ENCODE measurements around the gene HLA-DQB2.

Gene HLA-DQB2

GRCh38 chr6:32742374-32742773 is 21.0 kb downstream of the HLA-DQB2 start:
- no peak for TF ChIP-seq CTCF (conservative IDR thresholded peaks at IDR 0.05; ENCODE audit: low read length)
- no peak for TF ChIP-seq EZH2phosphoT487 (IDR thresholded peaks at IDR 0.05; ENCODE audit: borderline replicate concordance)
- no peaks in the 10 kb centered on the region for H3K79me2 ChIP-seq (ENCODE audit: insufficient read depth, low read length)
- H3K36me3 ChIP-seq (ENCODE audit: insufficient read depth, low read length), result no peaks in the 10 kb centered on the region
- no peaks in the 10 kb centered on the region for H4K20me1 ChIP-seq (ENCODE audit: insufficient read depth, low read length, poor library complexity, severe bottlenecking)
- H3K4me1 ChIP-seq (ENCODE audit: insufficient read depth, low read length, poor library complexity, severe bottlenecking), result no peaks in the 10 kb centered on the region
- H3F3A ChIP-seq (ENCODE audit: low read depth), result no peaks in the 10 kb centered on the region
- H3K9ac ChIP-seq (ENCODE audit: low read depth, low read length, poor library complexity, severe bottlenecking), result no peak overlapping the region
- H3K4me2 ChIP-seq (ENCODE audit: low read depth, low read length, poor library complexity, severe bottlenecking), result no peak overlapping the region
- no peaks in the 10 kb centered on the region for H3K9me2 ChIP-seq (replicated peaks; ENCODE audit: low read depth, low read length)
- H3K27me3 ChIP-seq (ENCODE audit: insufficient read depth, low read length, poor library complexity, severe bottlenecking), result no peaks in the 10 kb centered on the region
- H3K9me3 ChIP-seq (ENCODE audit: insufficient read depth, low read depth, low read length), result no peaks in the 10 kb centered on the region
- no peak overlapping the region for H3K4me3 ChIP-seq (ENCODE audit: low read length, poor library complexity, severe bottlenecking)
- H2AFZ ChIP-seq (ENCODE audit: low read length), result no peak overlapping the region

GRCh38 chr6:32741031-32741960 is 22.0 kb downstream of the HLA-DQB2 start, which contains the start of gene HLA-DQA2:
HLA-DQA2 (plus strand) TSS chr6:32741391; CDS start chr6:32741444, 53 bp downstream.
- H3K4me1 ChIP-seq (ENCODE audit: insufficient read depth, low read length, poor library complexity, severe bottlenecking), result no peaks in the 10 kb centered on the region
- no peaks in the 10 kb centered on the region for H3K79me2 ChIP-seq (ENCODE audit: insufficient read depth, low read length)
- no peak for TF ChIP-seq CTCF (conservative IDR thresholded peaks at IDR 0.05; ENCODE audit: low read length)
- TF ChIP-seq EZH2phosphoT487 (IDR thresholded peaks at IDR 0.05; ENCODE audit: borderline replicate concordance), result no peak
- no peaks in the 10 kb centered on the region for H3K9me2 ChIP-seq (replicated peaks; ENCODE audit: low read depth, low read length)
- no peaks in the 10 kb centered on the region for H3K9me3 ChIP-seq (ENCODE audit: insufficient read depth, low read depth, low read length)
- H3K4me3 ChIP-seq (ENCODE audit: low read length, poor library complexity, severe bottlenecking), result no peak within 1 kb of the TSS
- no peak within 1 kb of the TSS for H2AFZ ChIP-seq (ENCODE audit: low read length)
- H3K27me3 ChIP-seq (ENCODE audit: insufficient read depth, low read length, poor library complexity, severe bottlenecking), result no peaks in the 10 kb centered on the region
- no peak within 1 kb of the TSS for H3K4me2 ChIP-seq (ENCODE audit: low read depth, low read length, poor library complexity, severe bottlenecking)
- no peaks in the 10 kb centered on the region for H4K20me1 ChIP-seq (ENCODE audit: insufficient read depth, low read length, poor library complexity, severe bottlenecking)
- H3K9ac ChIP-seq (ENCODE audit: low read depth, low read length, poor library complexity, severe bottlenecking), result no peak within 1 kb of the TSS
- no peaks in the 10 kb centered on the region for H3K36me3 ChIP-seq (ENCODE audit: insufficient read depth, low read length)
- H3F3A ChIP-seq (ENCODE audit: low read depth), result no peaks in the 10 kb centered on the region

- Histone ChIP-seq H3K9ac (ENCODE audit: low read depth, low read length, poor library complexity, severe bottlenecking) (no peak overlapping the region), H3K36me3 (ENCODE audit: insufficient read depth, low read length) (no peaks in the 10 kb centered on the region), H3K4me1 (ENCODE audit: insufficient read depth, low read length, poor library complexity, severe bottlenecking) (no peaks in the 10 kb centered on the region), H3K9me2 (replicated peaks; ENCODE audit: low read depth, low read length) (no peaks in the 10 kb centered on the region), H3K27me3 (ENCODE audit: insufficient read depth, low read length, poor library complexity, severe bottlenecking) (no peaks in the 10 kb centered on the region), H4K20me1 (ENCODE audit: insufficient read depth, low read length, poor library complexity, severe bottlenecking) (no peaks in the 10 kb centered on the region), H3K4me3 (ENCODE audit: low read length, poor library complexity, severe bottlenecking) (no peak overlapping the region), H3F3A (ENCODE audit: low read depth) (no peaks in the 10 kb centered on the region), H3K9me3 (ENCODE audit: insufficient read depth, low read depth, low read length) (no peaks in the 10 kb centered on the region), H2AFZ (ENCODE audit: low read length) (no peak overlapping the region), H3K4me2 (ENCODE audit: low read depth, low read length, poor library complexity, severe bottlenecking) (no peak overlapping the region), H3K79me2 (ENCODE audit: insufficient read depth, low read length) (no peaks in the 10 kb centered on the region)
- TF ChIP-seq EZH2phosphoT487 (IDR thresholded peaks at IDR 0.05; ENCODE audit: borderline replicate concordance), result no peak
- TF ChIP-seq CTCF (conservative IDR thresholded peaks at IDR 0.05; ENCODE audit: low read length), result no peak
Measured at GRCh38 chr6:32738126-32738525, 25.2 kb downstream of the HLA-DQB2 start.
